ENCODE data around the gene CNTNAP1.
"Not testable (repeated sequence)": the region's sequence is repeated elsewhere in the genome, so short reads cannot be mapped to it uniquely, and the experiment has no call there.

CNTNAP1 gene

GRCh38 chr17:42686520-42687128 lies 4.3 kb downstream of the CNTNAP1 start:
- no peak for DNase-seq

GRCh38 chr17:42687707-42688320 lies 5.5 kb downstream of the CNTNAP1 start:
- no peak for DNase-seq

- DNase-seq = no peak
Measured at GRCh38 chr17:42690596-42690995, 8.3 kb downstream of the CNTNAP1 start.

- no peak for DNase-seq
Measured at GRCh38 chr17:42691021-42691545, 8.8 kb downstream of the CNTNAP1 start.

GRCh38 chr17:42692489-42692888 lies 10.2 kb downstream of the CNTNAP1 start:
- DNase-seq = no peak

- DNase-seq = no peak
Measured at GRCh38 chr17:42694524-42694923, 12.2 kb downstream of the CNTNAP1 start.

GRCh38 chr17:42695500-42695899 lies 13.2 kb downstream of the CNTNAP1 start:
- DNase-seq = no peak

GRCh38 chr17:42697108-42697811 lies 14.9 kb downstream of the CNTNAP1 start:
- DNase-seq = no peak

- no peak for DNase-seq
Measured at GRCh38 chr17:42698736-42699414, 16.5 kb downstream of the CNTNAP1 start.

GRCh38 chr17:42699415-42699740 lies 17.0 kb downstream of the CNTNAP1 start:
- DNase-seq = no peak

GRCh38 chr17:42700586-42701289 lies 18.4 kb downstream of the CNTNAP1 start:
- no peak for DNase-seq

- no peak for DNase-seq
Measured at GRCh38 chr17:42702446-42702845, 20.1 kb downstream of the CNTNAP1 start.

GRCh38 chr17:42704490-42704836 lies 22.1 kb downstream of the CNTNAP1 start:
- no peak for DNase-seq

- no peak for DNase-seq
Measured at GRCh38 chr17:42704837-42705494, 22.6 kb downstream of the CNTNAP1 start.

GRCh38 chr17:42706732-42707131 lies 24.4 kb downstream of the CNTNAP1 start:
- no peak for DNase-seq

GRCh38 chr17:42708588-42708987 lies 26.3 kb downstream of the CNTNAP1 start:
- DNase-seq = no peak

GRCh38 chr17:42709561-42709960 lies 27.2 kb downstream of the CNTNAP1 start:
- DNase-seq = no peak

- DNase-seq = no peak
Measured at GRCh38 chr17:42720996-42721583, 38.8 kb downstream of the CNTNAP1 start.

GRCh38 chr17:42723636-42724035 lies 41.3 kb downstream of the CNTNAP1 start:
- DNase-seq = no peak

- no peak for DNase-seq
Measured at GRCh38 chr17:42725143-42725542, 42.8 kb downstream of the CNTNAP1 start.

GRCh38 chr17:42740699-42741098 lies 58.4 kb downstream of the CNTNAP1 start:
- DNase-seq = no peak

GRCh38 chr17:42742916-42743315 lies 60.6 kb downstream of the CNTNAP1 start:
- DNase-seq = not testable (repeated sequence)

Data from left hindlimb (tissue), 1 donor.